GM18526 (cell line): ENCODE measurements around the gene MUC7.

ENCODE experiments used
- POLR2A ChIP-seq: IDR thresholded peaks from 3 replicates; pipeline ENCODE4 v1.6.1; 2011; ENCODE audit not compliant: insufficient read length; ENCODE audit errors: extremely low read depth

Gene MUC7

DNA sequence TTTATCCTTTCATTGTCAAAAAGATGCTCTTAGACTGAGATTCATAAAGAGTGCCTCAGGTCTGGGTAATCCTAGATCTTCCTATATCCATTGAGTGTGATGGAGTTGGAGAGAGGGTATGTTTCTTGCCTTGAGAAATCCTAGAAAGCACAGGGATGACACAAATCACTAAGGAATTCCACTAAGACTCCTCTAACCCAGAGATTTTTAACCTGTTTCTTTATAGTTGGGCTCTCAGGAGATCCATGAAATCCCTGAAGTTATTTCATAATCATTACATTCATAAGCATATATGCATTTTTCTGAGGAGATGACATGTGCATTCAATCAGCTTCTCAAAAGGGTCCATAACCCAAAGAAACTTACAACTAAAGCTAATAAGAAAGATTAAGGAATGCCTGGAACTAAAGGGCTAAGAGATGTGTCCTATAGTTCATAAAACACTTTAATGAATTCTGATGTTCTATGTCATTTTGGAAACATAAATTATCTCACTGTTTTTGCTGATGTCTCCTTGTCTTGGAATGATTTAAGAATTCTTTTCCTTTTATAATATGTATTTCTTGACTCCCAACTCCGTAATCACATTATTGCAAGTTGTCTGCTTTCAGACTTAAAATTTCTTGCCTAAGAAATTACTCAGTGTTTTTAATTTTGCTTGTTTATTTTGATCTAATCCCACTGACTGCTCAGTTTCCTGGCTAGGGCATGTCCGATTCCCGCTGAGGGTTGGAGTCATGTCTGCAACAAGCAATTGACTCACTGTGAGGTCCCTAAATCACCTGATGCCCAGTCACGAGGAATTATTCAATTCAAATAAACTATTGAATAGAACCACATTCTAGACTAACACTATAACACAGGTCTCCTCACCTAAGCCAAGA is 43.6 kb downstream of the MUC7 start:
- TF ChIP-seq POLR2A = no peak

- no peak for TF ChIP-seq POLR2A
Observed at GRCh38 chr4:70518269-70518668, 46.3 kb downstream of the MUC7 start, which contains the start of gene AMTN. TSS of gene AMTN (plus strand) at chr4:70518569. CDS start at chr4:70518778, 209 bp downstream.

- no peak for TF ChIP-seq POLR2A
Observed at GRCh38 chr4:70518716-70519115, 46.7 kb downstream of the MUC7 start.

GRCh38 chr4:70522626-70523025 is 50.6 kb downstream of the MUC7 start:
- no peak for TF ChIP-seq POLR2A

DNA sequence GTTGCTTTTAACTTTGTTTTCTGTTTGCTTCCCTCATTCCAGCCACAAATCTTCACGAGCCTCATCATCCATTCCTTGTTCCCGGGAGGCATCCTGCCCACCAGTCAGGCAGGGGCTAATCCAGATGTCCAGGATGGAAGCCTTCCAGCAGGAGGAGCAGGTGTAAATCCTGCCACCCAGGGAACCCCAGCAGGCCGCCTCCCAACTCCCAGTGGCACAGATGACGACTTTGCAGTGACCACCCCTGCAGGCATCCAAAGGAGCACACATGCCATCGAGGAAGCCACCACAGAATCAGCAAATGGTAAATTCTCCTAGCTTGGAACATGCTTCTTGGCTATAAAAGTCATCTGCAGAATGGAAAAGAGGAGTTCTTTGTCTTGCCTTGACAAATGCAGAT is 59.0 kb downstream of the MUC7 start:
- no peak for TF ChIP-seq POLR2A

DNA sequence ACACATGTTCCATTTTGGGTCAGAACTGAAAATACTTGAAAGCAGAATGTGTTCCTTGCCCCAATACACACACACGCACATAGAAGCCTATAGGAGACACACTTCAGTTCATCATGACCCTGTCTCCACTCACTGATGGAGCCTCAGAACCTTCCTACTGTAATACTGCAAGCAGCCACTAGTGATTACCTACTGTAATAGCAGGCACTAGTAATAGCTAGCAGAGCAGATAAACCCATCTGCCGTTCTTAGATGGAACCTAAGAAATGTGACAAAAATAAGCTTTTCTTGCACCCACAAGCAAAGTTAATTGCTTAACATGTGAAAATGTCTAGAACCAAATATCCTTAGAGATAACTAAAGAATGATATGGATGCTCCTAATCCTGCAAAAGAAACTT is 60.0 kb downstream of the MUC7 start:
- no peak for TF ChIP-seq POLR2A
